ENCODE data around the gene MAP3K9.

Gene MAP3K9

DNA sequence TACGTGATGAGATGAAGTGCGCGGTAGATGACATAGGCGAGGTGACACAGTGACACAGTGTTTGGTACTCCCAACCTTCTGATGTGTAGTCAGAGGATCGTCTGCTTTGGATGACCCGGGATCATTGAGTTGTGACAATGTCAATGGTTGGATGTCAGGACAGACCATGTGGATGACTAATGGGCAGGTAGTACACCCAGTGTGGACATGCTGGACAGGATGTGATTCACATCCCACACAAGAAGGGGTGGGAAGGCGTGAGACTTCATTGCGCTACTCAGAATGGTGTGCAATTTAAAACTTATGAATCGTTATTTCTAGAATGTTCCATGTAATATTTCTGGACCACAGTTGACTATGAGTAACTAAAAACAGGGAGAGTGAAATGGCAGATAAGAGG, 23.8 kb downstream of the MAP3K9 start:
- DNase-seq (ENCODE audit: low spot score), result no peak

DNA sequence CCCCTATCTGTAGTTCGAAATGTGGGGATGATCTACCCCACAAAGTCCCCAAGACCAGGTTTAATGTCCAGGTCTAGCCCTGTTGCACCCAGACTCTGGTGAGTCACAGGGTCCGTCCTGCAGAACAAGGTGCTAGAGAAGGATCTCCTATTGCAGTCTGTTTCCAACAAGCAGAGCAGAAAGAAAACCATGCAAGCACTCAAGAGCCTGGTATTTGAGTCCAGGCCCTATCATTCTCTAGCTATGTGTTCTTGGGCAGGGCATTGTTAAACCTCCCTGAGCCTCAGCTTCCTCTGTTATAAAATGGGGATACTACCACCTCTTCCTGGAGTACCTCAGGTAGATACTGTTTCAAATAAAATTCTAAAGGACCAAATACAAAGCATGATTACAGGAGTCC, 24.4 kb downstream of the MAP3K9 start:
- no peak for DNase-seq (ENCODE audit: low spot score)

DNA sequence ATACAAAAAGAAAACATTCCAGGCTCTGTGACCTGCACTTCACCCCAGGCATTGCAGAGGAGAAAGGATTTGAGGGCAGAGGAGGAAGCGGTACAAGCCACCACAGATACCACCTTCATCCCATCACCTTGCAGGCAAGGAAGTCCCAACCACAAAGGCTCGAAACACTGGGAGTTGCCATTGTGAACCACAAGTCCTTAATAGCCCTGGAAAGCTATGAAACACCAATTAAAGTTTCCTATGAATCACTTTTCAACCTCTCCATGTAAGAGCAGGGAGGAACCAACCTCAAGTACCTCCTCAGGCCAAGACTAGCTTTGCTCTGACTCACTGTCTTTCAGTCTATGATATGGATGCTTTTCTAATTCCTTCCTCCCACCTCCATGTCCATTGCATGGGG, 27.0 kb downstream of the MAP3K9 start:
- no peak for DNase-seq (ENCODE audit: low spot score)

- DNase-seq (ENCODE audit: low spot score), result no peak
These were observed 28.8 kb downstream of the MAP3K9 start for GRCh38 chr14:70780396-70781075.

GRCh38 chr14:70779667-70780066, 29.6 kb downstream of the MAP3K9 start:
- peak; percentile 74 for DNase-seq (ENCODE audit: low spot score)

DNA sequence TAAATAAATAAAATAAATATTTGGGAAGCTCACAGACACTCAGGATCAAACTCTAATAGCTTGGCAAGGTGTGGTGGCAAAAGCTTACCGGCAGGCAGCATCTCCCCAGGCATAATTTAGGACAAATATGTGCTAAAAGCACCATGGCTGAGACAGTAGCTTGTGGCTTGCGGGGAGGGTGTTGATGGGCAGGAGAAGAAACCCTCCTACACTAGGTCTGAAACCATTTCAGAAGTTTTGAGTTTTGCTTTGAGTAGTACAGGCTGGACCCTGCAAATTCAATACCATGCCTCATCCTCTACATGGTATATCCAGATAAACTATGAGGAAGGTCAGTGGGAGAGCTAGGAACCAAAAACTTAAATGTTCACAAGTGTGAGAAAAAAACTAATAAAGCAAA, 33.1 kb downstream of the MAP3K9 start:
- DNase-seq (ENCODE audit: low spot score), result no peak

- no peak for DNase-seq (ENCODE audit: low spot score)
These were observed 36.0 kb downstream of the MAP3K9 start for GRCh38 chr14:70773182-70773862.

DNA sequence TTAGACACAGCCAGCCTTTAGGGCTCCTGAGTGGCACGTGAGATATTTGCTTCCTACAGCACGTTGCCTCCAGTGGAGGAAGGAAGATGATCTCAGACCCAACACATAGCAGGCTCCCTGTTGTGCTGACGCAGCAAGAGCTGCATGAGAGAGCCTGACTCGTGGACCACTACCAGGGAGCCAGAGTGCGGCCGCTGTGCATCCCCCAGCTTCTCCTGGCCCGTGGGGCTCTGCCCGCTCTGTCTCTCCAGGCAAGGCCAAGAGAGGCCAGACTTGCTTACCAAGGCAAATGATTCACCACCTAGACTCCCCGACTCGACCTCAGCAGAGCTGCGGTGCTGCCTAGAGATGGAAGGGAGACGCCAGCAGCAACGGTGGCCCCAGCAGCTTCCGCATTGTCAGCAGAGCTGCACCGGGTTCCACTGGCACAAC, 37.5 kb downstream of the MAP3K9 start:
- peak; percentile 46 for DNase-seq (ENCODE audit: low spot score)

DNA sequence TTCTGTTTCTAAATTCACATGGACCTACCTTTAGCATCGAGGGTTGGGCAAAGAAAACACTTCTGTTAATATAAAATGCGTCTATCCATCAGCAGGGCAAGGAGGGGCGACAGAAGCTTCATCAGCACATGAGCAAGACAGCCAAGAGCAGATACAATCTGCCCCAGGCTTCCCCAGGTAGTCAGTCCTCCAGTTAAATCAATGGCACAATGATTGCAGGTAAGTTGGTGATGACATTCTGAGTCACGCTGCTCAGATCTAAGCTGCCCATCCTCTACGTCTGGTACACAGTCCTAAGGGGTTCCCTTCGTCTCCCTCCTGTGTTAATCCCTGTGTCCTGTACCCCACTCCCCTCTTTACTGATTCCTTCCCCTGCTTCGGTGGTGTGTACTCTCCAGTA, 38.8 kb downstream of the MAP3K9 start:
- DNase-seq (ENCODE audit: low spot score), result no peak

- no peak for DNase-seq (ENCODE audit: low spot score)
These were observed 49.9 kb downstream of the MAP3K9 start for GRCh38 chr14:70759398-70759797.

- no peak for DNase-seq (ENCODE audit: low spot score)
These were observed 53.7 kb downstream of the MAP3K9 start for GRCh38 chr14:70755655-70756054.

- DNase-seq (ENCODE audit: low spot score), result no peak
These were observed 54.3 kb downstream of the MAP3K9 start for GRCh38 chr14:70754991-70755390.

DNA sequence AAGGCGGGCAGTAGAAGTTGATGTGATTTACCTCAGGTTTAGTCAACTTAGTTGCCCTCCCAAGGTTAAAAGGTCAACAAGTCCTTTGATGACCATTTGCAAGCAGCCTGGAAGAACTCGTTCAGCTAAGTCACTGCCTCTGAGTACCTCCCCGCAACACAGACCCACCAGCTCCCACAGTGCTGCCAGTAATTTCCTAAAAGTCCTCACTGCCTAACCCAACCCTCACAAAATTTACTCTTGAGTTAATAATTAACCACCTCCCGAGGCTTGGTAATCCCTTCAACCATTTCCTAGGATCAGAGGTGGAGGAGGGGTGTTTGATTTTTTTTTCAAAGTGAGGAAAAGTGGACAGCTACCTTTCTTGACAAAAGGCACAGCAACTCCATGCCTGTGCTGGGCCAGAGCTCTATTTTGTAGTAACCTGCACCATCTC, 55.8 kb downstream of the MAP3K9 start:
- no peak for DNase-seq (ENCODE audit: low spot score)

- DNase-seq (ENCODE audit: low spot score), result no peak
These were observed 60.9 kb downstream of the MAP3K9 start for GRCh38 chr14:70748422-70748821.

GRCh38 chr14:70744641-70745040, 64.7 kb downstream of the MAP3K9 start:
- peak; percentile 65 for DNase-seq (ENCODE audit: low spot score)

- DNase-seq (ENCODE audit: low spot score), result no peak
These were observed 67.0 kb downstream of the MAP3K9 start for GRCh38 chr14:70742316-70742715.

DNA sequence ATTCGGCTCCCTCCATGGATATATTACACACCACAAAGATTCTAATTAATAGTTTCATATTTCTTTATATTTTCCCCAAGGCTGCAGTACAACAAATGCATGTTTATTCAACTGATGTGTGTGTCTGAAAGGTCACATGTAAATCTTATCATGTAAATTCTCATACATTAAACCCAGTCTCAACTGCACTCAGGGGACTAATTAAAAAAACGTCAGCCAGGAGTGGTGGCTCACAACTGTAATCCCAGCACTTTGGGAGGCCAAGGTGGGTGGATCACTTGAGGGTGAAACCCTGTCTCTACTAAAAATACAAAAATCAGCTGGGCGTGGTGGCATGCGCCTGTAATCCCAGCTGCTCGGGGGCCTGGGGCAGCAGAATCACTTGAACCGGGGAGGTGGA, 67.8 kb downstream of the MAP3K9 start:
- DNase-seq (ENCODE audit: low spot score), result no peak

DNA sequence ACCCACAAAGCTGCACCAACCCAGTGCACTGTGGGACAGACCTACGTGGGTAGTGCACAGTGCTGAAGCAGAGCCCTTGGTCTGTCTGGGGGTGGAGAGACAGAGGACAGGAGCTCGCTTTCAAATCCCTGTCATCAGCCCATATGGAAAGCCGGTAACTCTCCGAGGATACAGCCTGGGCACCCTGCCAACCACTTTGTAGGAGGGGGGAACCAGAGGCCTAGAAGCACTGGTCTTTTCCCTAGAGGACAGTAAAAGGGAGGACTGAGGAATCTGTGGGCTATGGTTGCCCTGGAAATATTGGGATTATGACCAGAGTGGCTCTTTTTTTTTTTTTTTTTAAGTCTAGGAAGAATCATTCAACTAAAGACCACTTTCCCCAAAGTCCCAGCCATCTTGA, 74.3 kb downstream of the MAP3K9 start:
- peak; percentile 34 for DNase-seq (ENCODE audit: low spot score)

- no peak for DNase-seq (ENCODE audit: low spot score)
These were observed 77.7 kb downstream of the MAP3K9 start for GRCh38 chr14:70731447-70732239.

GRCh38 chr14:70730393-70730792, 78.9 kb downstream of the MAP3K9 start:
- DNase-seq (ENCODE audit: low spot score), result no peak

DNA sequence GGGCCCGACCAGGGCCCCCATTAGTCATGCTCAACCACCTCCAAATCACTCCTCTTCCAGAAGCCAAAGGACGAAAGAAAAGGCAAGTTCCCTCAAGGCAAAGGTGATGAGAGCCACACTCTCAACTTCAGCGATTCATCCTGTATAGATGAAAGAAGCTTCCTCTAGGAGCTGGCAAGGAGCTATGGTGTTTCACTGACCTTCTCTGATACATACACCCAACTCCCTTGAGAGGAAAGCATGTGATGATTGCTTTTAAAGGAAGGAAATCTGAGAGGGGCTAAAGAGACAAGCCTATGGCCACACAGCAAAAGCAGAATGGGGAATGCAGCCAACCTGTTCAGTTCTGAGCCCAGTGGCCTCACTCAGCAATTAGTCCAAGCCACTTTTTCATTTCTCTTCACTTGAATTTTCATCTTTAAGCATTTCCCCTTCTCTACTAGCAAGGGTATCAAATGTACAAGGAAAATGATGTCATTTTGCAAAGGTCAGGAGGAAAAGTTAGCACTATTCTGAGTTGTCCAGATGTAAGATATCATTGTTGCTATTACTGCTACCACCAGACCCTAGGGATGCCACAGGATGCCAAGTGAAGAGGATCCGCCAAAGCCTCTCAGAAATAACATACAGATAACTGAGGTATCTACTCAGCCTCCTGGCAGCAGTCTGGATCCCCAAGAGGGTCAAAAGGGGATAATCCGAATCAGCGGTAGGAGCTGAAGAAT, 82.5 kb downstream of the MAP3K9 start:
- DNase-seq (ENCODE audit: low spot score), result no peak

DNA sequence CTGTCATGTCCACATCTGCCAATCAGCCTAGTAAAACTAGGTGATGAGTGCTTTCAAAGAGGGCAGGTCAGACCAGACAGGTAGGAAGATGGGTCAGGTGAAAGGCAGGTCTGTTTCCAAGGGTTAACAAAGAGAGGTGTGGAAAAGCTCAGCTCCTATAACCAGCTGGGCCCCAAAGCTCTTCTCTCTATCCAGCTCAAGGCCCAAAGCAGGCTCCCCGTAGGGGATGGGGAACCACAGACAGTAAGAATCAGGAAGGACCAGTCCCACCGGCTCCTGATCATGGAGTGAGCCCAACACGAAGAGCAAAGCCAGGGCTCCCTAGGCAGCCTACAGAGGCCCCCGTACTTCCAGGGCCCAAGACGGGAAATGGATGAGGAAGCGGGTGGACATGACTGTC, 84.4 kb downstream of the MAP3K9 start:
- DNase-seq (ENCODE audit: low spot score), result no peak

All from cerebellar cortex (tissue), 1 donor.